ENCODE measurements around the gene WFIKKN1.
"Not testable (repeated sequence)": the region's sequence is repeated elsewhere in the genome, so short reads cannot be mapped to it uniquely, and the experiment has no call there.

Gene WFIKKN1

DNA sequence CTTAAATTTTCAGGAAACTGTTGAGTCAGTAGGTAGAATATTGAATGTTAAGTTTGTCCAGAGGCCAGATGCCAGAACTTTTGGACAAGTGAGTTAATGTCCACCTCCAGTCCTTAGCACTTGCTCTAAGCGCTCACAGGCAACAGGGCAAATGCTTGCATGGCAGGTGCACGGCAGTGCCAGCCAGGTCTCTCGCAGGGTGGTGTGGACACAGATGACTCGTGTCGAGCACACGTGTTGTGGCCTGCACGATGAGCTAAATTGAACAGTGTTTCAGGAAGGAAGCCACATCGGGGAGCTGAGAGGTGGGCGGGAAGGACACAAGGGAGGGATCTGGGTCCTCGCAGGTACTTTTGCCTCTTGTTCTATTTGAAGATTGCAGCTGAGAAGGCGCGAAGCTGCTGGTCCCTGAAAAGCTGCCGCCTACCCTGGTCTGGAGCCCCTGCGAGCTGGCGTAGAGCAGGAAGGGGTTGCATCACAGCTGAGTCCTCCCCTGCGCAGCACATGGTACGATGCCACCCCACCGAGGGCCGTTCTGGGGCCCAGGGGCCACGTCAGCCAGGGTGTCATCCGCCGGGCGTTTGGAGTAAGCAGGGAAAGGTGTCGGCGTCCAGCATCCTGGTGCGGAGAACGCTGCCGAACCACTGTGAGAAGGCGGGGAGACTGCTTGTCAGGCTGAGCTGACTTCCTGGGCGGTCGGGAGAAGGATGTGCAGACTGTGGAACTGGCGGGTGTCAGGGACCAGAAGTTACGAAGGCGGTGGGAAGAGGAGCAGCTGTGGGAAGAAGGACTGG is 34.6 kb upstream of the WFIKKN1 start:
- no peak for ATAC-seq
- TF ChIP-seq TOX (CRISPR knock-in tag; IDR thresholded peaks at IDR 0.05; ENCODE audit: borderline replicate concordance) (no peak), SNAI2 (CRISPR knock-in tag; IDR thresholded peaks at IDR 0.05) (no peak), ZNF565 (CRISPR knock-in tag; conservative IDR thresholded peaks at IDR 0.05; ENCODE audit: low read depth) (no peak), ZC3H10 (CRISPR knock-in tag; IDR thresholded peaks at IDR 0.05) (no peak), RARB (CRISPR knock-in tag; IDR thresholded peaks at IDR 0.05) (no peak), ESRRG (CRISPR knock-in tag; IDR thresholded peaks at IDR 0.05) (no peak), ZNF70 (CRISPR knock-in tag; IDR thresholded peaks at IDR 0.05) (no peak), BACH2 (CRISPR knock-in tag; IDR thresholded peaks at IDR 0.05; ENCODE audit: borderline replicate concordance) (no peak), ZFP30 (CRISPR knock-in tag; IDR thresholded peaks at IDR 0.05) (no peak), PPARA (CRISPR knock-in tag; IDR thresholded peaks at IDR 0.05; ENCODE audit: borderline replicate concordance) (no peak), CSDC2 (CRISPR knock-in tag; IDR thresholded peaks at IDR 0.05) (no peak), ISL1 (CRISPR knock-in tag; IDR thresholded peaks at IDR 0.05) (no peak)
- TF ChIP-seq, protein P1, sequence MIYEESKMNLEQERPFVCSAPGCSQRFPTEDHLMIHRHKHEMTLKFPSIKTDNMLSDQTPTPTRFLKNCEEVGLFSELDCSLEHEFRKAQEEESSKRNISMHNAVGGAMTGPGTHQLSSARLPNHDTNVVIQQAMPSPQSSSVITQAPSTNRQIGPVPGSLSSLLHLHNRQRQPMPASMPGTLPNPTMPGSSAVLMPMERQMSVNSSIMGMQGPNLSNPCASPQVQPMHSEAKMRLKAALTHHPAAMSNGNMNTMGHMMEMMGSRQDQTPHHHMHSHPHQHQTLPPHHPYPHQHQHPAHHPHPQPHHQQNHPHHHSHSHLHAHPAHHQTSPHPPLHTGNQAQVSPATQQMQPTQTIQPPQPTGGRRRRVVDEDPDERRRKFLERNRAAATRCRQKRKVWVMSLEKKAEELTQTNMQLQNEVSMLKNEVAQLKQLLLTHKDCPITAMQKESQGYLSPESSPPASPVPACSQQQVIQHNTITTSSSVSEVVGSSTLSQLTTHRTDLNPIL (CRISPR knock-in tag; IDR thresholded peaks at IDR 0.05; ENCODE audit: low read depth) = no peak
- TF ChIP-seq, protein P2, sequence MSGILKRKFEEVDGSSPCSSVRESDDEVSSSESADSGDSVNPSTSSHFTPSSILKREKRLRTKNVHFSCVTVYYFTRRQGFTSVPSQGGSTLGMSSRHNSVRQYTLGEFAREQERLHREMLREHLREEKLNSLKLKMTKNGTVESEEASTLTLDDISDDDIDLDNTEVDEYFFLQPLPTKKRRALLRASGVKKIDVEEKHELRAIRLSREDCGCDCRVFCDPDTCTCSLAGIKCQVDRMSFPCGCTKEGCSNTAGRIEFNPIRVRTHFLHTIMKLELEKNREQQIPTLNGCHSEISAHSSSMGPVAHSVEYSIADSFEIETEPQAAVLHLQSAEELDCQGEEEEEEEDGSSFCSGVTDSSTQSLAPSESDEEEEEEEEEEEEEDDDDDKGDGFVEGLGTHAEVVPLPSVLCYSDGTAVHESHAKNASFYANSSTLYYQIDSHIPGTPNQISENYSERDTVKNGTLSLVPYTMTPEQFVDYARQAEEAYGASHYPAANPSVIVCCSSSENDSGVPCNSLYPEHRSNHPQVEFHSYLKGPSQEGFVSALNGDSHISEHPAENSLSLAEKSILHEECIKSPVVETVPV (CRISPR knock-in tag; IDR thresholded peaks at IDR 0.05) = no peak
- TF ChIP-seq, protein P3, sequence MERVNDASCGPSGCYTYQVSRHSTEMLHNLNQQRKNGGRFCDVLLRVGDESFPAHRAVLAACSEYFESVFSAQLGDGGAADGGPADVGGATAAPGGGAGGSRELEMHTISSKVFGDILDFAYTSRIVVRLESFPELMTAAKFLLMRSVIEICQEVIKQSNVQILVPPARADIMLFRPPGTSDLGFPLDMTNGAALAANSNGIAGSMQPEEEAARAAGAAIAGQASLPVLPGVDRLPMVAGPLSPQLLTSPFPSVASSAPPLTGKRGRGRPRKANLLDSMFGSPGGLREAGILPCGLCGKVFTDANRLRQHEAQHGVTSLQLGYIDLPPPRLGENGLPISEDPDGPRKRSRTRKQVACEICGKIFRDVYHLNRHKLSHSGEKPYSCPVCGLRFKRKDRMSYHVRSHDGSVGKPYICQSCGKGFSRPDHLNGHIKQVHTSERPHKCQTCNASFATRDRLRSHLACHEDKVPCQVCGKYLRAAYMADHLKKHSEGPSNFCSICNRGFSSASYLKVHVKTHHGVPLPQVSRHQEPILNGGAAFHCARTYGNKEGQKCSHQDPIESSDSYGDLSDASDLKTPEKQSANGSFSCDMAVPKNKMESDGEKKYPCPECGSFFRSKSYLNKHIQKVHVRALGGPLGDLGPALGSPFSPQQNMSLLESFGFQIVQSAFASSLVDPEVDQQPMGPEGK (CRISPR knock-in tag; IDR thresholded peaks at IDR 0.05; ENCODE audit: borderline replicate concordance) = no peak
- TF ChIP-seq, protein P4, sequence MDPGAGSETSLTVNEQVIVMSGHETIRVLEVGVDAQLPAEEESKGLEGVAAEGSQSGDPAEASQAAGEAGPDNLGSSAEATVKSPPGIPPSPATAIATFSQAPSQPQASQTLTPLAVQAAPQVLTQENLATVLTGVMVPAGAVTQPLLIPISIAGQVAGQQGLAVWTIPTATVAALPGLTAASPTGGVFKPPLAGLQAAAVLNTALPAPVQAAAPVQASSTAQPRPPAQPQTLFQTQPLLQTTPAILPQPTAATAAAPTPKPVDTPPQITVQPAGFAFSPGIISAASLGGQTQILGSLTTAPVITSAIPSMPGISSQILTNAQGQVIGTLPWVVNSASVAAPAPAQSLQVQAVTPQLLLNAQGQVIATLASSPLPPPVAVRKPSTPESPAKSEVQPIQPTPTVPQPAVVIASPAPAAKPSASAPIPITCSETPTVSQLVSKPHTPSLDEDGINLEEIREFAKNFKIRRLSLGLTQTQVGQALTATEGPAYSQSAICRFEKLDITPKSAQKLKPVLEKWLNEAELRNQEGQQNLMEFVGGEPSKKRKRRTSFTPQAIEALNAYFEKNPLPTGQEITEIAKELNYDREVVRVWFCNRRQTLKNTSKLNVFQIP (CRISPR knock-in tag; IDR thresholded peaks at IDR 0.05; ENCODE audit: borderline replicate concordance, low read depth) = no peak
- TF ChIP-seq, protein P5, sequence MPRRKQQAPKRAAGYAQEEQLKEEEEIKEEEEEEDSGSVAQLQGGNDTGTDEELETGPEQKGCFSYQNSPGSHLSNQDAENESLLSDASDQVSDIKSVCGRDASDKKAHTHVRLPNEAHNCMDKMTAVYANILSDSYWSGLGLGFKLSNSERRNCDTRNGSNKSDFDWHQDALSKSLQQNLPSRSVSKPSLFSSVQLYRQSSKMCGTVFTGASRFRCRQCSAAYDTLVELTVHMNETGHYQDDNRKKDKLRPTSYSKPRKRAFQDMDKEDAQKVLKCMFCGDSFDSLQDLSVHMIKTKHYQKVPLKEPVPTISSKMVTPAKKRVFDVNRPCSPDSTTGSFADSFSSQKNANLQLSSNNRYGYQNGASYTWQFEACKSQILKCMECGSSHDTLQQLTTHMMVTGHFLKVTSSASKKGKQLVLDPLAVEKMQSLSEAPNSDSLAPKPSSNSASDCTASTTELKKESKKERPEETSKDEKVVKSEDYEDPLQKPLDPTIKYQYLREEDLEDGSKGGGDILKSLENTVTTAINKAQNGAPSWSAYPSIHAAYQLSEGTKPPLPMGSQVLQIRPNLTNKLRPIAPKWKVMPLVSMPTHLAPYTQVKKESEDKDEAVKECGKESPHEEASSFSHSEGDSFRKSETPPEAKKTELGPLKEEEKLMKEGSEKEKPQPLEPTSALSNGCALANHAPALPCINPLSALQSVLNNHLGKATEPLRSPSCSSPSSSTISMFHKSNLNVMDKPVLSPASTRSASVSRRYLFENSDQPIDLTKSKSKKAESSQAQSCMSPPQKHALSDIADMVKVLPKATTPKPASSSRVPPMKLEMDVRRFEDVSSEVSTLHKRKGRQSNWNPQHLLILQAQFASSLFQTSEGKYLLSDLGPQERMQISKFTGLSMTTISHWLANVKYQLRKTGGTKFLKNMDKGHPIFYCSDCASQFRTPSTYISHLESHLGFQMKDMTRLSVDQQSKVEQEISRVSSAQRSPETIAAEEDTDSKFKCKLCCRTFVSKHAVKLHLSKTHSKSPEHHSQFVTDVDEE (CRISPR knock-in tag; IDR thresholded peaks at IDR 0.05) = no peak

DNA sequence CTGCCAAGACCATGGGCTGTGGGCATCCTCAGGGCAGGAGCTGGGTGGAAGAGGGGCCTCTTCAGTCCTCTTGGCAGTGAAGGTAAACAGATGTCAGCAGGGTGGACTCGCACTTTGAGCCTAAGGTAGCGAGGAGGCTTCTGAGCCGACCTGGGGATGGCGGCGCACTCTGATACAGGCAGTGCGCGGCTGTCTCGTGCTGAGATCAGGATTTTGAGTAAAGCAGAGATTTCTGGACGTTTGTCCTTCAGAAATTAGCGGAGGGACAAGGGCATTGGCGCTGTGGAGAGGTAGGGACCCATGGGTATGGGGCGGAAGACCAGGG is 34.1 kb upstream of the WFIKKN1 start:
- TF ChIP-seq ISL1 (CRISPR knock-in tag; IDR thresholded peaks at IDR 0.05) = no peak
- no peak for TF ChIP-seq ZNF70 (CRISPR knock-in tag; IDR thresholded peaks at IDR 0.05)
- TF ChIP-seq, protein P4 (CRISPR knock-in tag; IDR thresholded peaks at IDR 0.05; ENCODE audit: borderline replicate concordance, low read depth) = no peak
- TF ChIP-seq, protein P2 (CRISPR knock-in tag; IDR thresholded peaks at IDR 0.05) = no peak
- no peak for TF ChIP-seq TOX (CRISPR knock-in tag; IDR thresholded peaks at IDR 0.05; ENCODE audit: borderline replicate concordance)
- ATAC-seq = no peak

DNA sequence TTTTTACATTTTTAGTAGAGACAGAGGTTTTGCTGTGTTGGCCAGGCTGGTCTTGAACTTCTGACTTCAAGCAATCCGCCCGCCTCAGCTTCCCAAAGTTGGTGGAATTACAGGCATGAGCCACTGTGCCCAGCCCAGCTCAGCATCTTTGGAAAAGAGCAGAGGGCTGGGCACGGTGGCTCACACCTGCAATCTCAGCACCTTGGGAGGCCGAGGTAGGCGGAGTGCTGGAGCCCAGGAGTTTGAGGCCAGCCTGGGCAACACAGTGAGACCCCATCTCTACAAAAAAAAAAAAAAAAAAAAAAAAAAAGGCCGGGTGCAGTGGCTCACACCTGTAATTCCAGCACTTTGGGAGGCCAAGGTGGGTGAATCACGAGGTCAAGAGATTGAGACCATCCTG is 33.1 kb upstream of the WFIKKN1 start:
- ATAC-seq = not testable (repeated sequence)

Measured in SK-N-SH treated with all-trans-retinoic acid at 6 μM for 48 hours (cell line).